GM10266 (cell line): ENCODE results near the gene TUBB4B.
"Not testable (repeated sequence)": the region's sequence is repeated elsewhere in the genome, so short reads cannot be mapped to it uniquely, and the experiment has no call there.

Experiments used
- DNase-seq: peaks from one replicate; pipeline ENCODE4 v3.0.0; 2012; ENCODE audit errors: extremely low spot score
- TF ChIP-seq, protein P1 (sequence below): IDR thresholded peaks from 2 replicates; pipeline ENCODE4 v1.5.1; 2012; ENCODE audit warnings: mild to moderate bottlenecking, low read depth; ENCODE audit not compliant: control insufficient read depth, insufficient read depth; ENCODE audit errors: missing control alignments

Gene TUBB4B

DNA sequence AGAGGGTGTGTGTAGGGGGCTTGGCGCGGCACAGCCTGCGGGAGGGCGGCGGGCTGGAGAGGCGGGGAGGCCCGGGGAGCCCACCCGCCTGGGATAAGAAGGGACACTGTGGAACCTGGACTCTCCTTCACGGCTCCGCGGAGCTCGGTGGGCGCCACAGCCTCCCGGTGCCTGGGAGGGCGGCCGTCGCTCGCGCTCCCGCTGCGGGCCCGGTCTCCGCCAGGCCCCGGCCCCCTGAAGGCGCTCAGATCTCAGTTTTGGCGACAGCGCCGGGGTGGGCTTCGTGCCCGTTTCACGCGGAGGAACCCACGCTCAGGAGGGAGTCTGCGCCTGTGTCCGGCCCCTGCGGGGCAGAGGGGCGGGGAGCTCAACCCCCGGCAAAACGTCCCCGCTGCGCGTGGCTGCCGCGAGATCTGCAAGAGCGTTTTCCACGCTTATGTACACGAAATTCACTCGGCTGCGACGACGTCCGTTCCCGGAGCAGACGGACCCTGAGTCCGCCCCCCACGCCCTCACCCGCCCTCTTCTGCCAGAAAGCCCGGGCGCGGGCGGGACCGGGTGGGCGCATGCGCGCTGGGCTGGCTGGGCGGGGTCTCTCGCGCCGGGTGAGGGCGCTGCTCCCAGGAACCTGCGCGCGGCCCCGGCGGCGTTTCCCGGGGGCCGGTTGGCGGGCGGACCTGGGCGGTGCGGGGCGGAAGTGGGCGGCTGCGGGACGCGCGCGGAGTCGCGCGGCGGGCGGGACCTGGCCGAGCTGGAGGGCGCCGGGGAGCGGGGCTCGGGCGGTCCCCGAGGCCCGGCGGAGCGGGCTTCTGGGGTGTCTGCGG is 13.7 kb downstream of the TUBB4B start, which contains the start of gene NELFB:
Gene NELFB, plus strand, starts transcription at position 704 of the 824 bp plus-strand sequence.
- DNase-seq, result peak; percentile 100
- TF ChIP-seq, protein P1, sequence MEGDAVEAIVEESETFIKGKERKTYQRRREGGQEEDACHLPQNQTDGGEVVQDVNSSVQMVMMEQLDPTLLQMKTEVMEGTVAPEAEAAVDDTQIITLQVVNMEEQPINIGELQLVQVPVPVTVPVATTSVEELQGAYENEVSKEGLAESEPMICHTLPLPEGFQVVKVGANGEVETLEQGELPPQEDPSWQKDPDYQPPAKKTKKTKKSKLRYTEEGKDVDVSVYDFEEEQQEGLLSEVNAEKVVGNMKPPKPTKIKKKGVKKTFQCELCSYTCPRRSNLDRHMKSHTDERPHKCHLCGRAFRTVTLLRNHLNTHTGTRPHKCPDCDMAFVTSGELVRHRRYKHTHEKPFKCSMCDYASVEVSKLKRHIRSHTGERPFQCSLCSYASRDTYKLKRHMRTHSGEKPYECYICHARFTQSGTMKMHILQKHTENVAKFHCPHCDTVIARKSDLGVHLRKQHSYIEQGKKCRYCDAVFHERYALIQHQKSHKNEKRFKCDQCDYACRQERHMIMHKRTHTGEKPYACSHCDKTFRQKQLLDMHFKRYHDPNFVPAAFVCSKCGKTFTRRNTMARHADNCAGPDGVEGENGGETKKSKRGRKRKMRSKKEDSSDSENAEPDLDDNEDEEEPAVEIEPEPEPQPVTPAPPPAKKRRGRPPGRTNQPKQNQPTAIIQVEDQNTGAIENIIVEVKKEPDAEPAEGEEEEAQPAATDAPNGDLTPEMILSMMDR, result no peak

DNA sequence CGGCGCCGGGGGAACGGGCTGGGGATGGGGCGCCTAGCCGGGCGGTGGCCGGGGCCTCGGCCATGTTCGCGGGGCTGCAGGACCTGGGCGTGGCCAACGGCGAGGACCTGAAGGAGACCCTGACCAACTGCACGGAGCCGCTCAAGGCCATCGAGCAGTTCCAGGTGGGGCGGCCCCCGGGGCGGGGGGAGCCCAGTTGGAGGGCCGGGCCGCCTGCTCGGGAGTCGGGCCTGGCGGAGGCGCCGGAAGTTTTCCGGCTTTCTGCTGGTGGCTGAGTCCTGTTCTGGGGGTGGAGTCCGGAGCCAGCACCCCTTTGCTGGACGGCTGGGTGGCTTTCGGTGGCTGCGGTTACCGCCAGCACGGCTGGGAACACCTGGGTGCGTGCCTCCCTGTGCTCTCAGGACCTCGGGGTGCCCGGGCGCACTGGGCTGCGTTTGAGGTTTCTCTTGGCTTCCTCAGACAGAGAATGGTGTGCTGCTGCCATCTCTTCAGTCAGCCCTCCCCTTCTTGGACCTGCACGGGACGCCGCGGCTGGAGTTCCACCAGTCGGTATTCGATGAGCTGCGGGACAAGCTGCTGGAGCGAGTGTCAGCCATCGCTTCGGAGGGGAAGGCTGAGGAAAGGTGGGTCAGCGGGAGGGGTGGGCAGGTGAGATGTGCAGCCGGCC is 14.5 kb downstream of the TUBB4B start:
- DNase-seq, result no peak
- TF ChIP-seq, protein P1, result no peak

DNA sequence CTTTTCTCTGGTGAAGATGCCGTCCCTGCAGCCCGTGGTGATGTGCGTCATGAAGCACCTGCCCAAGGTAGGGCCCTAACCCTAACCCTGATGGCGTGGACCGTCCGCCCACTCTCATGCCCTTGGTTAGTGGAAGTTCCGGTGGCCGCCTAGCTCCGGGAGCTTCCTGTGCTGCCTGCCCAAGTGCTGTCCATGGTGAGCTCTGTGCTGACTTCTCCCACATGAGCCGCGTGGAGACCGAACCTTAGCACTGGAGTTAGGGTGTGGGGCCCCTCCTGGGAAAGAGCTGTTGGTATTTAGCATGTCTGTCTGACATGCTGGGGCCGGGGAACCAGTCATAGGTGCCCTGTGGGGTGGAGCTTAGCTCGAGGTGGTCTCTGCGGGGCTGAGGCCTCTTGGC is 15.3 kb downstream of the TUBB4B start:
- TF ChIP-seq, protein P1, result no peak

DNA sequence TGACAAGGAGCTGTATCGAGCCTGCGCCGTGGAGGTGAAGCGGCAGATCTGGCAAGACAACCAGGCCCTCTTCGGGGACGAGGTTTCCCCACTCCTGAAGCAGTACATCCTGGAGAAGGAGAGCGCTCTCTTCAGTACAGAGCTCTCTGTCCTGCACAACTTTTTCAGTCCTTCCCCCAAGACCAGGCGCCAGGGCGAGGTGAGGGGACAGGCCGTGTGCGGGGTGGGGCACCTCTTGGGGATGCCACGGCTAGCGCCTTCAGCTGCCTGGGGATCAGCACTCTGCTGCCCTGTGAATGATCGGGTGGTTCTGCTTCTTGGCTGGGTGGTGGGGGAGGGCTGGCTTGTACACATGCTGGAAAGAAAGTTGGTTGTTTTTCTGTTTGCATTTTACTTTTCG is 15.8 kb downstream of the TUBB4B start:
- DNase-seq, result no peak
- TF ChIP-seq, protein P1, result no peak

More for the DNA sequence above, 15.3 kb downstream of the TUBB4B start:
- DNase-seq, result no peak

DNA sequence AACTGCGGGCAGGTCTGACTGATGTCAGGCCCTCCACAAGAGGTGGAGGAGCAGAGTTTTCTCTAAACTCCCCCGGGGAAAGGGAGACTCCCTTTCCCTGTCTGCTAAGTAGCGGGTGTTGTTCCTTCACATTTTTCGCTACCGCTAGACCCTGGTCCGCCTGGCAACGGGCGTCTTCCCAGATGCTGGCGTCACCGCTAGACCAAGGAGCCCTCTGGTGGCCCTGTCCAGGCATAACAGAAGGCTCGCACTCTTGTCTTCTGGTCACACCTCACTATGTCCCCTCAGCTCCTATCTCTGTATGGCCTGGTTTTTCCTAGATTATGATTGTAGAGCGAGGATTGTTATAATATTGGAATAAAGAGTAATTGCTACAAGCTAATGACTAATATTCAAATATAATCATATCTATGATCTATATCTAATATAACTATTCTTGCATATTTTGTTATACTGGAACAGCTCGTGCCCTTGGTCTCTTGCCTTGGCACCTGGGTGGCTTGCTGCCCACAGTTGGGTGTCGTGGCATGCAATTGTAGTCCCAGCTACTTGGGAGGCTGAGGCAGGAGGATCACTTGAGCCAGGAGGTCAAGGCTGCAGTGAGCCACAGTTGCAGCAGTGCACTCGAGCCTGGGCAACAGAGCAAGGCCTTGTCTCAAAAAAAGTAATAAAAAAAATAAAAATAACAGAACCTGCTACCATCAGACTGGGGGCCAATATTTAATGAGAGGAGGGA is 21.3 kb downstream of the TUBB4B start:
- not testable (repeated sequence) for DNase-seq

DNA sequence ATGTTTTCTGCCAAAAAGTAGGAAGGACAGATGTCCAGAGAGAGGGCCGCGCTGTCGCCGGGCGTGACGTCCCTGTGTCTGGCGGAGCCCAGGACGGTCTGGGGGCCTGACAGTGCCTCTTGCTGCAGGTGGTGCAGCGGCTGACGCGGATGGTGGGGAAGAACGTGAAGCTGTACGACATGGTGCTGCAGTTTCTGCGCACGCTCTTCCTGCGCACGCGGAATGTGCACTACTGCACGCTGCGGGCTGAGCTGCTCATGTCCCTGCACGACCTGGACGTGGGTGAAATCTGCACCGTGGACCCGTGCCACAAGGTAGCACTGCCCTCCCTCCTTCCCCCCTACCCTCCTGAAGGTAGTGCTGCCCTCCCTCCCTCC is 21.8 kb downstream of the TUBB4B start:
- TF ChIP-seq, protein P1, result no peak
- DNase-seq, result no peak

DNA sequence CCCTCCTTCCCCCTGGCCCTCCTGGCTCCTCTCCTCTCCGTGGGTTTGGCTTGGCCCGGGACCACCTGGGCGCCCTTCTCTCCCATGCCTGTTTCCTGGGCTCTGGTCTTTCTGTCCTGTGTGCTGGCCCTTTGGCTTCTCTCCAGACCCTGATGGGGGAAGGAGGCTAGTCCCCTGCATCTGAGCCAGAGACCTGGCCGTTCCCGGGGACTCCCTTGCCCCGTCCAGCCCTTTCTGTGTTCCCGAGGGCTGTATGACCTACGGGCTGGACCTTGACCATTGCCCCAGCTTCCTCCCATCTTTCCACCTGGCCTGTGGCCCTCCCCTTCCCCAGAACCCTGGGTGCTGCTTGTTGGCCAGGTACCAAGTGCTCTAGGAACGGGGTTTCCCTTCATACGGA is 22.4 kb downstream of the TUBB4B start:
- DNase-seq, result no peak
- TF ChIP-seq, protein P1, result no peak
